Right forelimb (tissue), 1 donor: Measurements from ENCODE around the gene TANGO2.

Source experiments
- DNase-seq: peaks from one replicate; pipeline ENCODE4 v3.0.0-alpha.2; 2018

TANGO2 gene

GRCh38 chr22:20020533-20021195 lies at the start of gene TANGO2:
Gene TANGO2 (plus strand): TSS chr22:20021110. CDS start chr22:20036799, 15,689 bp downstream.
- DNase-seq = peak; percentile 95

- DNase-seq = no peak
Measured at GRCh38 chr22:19971276-19972124, 49.4 kb upstream of the TANGO2 start.

GRCh38 chr22:19972251-19972650 lies 48.7 kb upstream of the TANGO2 start:
- DNase-seq = no peak

DNA sequence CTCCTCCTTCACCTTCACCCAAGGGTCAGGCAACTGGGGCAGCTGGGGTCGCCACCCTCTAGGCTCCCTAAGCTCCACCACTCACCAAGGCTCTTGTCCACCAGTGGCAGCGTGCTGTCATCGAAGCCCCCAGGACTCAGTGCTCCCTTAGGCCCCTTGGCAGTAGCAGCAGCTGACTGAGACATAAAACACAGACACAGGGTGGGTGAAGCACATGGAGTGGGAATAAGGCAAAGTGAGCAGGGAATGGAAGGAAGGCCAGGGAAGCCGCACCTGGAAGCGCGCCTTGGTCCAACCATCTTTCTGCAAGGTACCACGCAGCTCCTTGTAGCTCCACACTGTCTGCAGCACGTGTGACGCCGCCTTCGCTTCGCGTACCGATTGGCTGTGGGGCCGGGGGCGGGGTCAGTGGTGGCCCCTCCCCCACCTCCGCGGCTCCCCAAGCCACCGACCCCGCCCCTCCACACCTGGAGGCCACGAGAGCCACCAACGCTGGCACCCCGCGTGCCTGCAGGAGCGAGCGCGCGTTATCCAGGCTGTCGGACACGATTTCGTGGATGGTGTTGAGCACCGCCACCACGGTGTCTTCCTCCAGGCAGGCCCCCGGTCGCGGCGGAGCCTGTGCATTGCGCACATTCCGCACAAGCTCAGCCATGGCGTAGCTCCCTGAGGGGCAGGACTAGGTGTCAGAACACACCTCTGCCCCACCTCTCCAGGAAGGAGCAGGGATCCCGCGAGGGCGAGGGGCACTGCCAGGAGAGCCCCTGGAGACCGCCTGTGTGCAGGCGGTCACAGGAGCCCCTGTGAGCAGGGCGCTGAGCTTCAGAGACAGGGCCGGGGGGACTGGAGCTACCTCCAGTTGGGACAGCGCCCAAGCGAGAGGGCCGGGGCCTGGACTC lies 48.0 kb upstream of the TANGO2 start:
- no peak for DNase-seq

DNA sequence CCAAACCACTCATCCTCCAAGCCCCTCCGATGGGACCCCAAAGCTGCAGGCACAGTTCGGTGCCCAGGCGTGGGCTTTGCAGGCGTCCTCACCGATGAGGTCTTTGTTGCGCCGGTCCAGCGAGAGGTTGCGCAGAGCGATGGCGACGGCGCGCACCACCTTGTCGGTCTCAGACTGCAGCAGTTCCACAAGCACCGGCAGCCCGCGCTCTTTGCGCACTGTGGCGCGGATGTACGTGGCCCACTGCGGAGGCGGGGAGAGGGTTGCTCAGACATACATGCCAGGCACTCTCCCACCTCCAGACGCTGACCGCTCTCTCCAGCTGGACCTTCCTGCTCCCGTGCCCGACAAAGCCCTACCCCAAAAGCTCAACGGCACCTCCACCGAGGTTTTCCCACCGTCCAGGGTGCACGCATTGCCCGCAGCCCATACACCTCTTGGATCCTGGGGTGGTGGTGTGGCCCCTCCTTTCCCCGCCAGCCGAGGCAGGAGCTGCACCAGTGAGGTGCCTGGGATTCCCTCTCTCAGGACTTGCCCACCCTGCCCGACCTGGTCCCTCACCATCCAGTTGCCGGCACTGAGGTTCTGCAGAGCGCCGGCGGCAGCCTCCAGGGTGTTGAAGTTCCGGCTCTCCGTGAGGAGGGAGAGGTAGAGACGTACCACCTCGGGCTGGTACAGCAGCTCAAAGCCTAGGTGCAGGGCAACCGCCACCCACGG lies 47.2 kb upstream of the TANGO2 start:
- no peak for DNase-seq

DNA sequence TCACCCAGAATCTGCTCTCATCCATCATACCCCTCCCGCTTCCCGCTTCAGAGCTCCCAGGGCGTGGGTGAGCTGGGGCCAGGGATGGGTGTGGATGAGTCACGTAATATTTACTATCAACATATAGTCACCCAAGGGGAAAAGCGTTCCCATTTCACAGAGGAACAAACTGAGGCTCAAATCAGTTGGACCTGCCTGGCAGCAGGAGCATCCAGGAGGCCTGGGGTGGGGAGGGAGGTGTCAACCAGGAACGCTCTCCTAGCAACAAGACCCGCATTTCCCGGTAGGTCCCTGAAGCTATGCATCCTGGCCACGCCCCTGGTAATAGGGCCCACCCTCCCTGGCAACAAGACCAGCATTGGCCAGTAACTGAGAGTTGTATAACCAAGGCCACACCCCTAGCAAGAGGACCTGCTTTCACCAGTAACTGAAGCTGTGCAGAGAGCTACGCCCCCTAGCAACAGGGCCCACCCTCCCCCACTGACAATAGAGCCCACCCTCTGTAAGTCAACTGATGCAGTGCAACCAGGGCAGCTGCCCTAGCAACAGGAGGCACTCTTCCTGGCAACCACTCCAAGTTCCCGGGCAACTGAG lies 46.5 kb upstream of the TANGO2 start:
- DNase-seq = peak; percentile 72

DNA sequence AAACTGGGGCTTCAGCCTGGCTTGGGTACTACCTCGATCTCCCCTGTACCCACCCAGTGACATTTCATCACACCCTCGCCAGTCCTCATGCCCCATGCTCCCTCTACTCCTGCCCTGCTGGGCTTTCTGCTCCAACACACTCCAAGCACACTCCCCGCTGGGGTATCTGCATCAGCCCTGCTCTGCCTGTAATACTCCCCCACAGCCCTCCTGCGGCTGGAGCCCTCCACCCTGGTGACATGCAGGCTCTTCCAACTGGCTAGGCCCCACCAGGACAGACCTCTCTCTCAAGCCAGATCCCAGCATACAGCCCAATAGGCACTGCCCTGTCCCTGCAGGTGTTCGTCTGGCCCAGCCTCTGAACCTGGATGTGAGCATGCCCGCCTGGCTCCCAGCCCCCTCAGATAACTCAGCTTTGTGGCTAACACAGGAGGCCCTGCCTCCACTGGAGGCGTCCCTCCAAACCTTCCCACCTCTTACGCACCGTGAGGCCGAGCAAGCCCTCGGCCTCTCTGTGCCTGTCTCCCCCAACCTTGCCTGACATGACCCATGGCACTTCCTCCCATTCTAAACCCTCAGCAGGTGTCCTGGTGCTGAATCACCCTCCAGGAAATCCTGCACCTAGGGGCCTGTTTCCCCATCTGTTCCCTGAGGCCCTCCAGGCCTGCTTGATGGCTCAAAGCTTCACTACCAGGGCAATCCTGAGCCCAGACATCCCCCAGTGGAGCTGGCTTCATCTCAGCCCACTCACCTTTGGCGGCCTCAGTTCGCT lies 45.8 kb upstream of the TANGO2 start:
- DNase-seq = no peak

GRCh38 chr22:19975707-19976035 lies 45.2 kb upstream of the TANGO2 start:
- no peak for DNase-seq

DNA sequence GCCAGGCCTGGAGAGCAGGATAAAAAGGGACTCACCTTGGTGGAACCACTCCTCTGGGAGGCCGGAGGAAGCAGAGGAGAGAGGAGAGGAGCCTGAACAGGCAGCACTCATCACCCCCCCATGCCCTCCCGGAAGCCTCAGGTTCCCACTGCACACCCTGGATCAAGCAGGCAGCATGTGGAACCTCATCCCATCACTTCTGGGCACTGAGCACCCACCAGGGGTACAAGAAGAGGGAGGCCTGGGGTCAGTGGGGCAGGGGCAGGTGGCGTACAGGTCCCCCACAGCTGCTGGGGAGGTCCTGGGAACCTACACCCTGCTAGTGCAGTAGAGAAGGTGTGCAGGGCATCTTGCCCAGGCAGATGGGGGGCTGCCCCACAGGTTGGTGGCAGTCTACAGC lies 44.2 kb upstream of the TANGO2 start:
- DNase-seq = no peak

DNA sequence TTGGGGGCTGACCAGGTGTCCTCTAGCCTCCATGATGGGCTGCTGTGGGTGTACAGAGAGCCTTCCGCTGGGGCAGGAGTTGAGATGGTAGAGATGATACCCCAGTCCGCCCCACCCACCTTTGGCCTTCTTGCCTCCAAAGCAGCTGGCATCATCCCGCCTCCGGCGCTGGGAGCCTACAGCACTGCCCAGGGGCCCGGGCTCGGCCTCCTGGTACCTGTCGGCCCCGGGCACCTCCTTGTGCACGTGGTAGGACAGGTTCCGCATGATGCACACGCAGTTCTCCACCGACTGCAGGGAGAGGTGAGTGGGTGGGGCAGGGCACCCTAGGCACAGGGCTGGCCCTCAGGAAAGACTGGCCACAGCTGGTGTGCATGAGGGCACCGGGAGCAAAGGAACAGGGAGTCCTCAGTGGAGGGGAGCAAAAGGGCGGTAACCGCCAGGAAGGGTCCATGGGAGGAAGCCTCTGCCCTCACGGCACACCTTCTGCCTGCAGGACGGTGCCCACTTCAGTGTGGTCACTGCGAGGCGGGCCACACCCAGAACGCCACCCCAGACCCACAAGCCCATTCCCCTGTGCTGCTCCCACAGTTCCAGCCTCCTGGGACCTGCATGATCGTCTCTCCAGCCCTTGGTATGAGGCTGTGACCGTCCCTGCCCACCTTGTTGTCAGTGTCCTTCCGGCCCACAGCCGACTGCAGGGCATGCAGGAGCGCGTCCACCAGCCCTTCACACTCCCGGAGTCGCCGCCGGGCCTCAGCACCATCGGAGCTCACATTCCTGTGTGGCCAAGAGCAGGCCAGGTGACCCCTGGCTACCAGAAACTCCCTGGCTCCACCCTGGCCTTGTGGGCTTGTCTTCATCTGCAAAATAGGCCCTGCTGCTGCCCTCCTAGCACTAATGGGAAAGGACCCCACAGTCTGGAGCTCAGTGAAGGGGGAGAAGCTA lies 43.3 kb upstream of the TANGO2 start:
- no peak for DNase-seq

GRCh38 chr22:19978748-19979147 lies 42.2 kb upstream of the TANGO2 start:
- no peak for DNase-seq

DNA sequence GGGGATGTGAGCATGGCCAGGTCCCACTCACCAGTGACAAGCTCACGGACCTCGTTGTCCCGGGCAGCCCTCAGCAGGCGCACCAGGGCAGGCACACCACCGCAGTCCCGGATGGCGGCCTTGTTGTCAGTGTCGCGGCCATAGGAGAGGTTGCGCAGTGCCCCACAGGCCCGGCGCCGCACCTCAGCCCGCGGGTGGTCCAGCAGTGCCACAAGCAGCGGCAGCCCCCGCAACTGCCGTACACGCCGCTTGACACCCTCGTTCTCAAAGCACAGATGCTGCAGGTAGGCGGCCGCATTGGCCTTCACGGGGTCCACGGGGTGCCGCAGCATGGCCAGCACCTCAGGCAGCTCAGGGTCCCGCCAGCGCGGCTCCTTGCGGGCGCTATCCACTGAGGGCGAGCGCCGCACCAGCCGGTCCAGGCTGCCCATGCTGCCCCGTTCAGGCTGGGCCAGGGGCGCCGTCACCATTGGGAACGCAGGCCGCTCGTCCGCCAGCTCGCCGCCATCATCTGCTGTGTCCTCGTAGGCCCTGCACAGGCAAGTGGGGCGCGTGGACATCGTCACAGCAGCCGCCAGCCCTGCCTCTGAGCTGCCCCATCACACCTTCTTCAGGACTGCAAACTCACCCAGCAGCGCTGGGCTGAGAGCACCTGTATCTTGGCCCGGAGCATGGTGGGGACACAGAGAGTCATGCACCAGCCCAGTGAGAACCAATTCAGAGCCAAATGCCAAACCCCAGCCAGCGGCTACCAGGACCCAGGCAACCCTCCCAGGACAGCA lies 41.0 kb upstream of the TANGO2 start:
- DNase-seq = no peak

DNA sequence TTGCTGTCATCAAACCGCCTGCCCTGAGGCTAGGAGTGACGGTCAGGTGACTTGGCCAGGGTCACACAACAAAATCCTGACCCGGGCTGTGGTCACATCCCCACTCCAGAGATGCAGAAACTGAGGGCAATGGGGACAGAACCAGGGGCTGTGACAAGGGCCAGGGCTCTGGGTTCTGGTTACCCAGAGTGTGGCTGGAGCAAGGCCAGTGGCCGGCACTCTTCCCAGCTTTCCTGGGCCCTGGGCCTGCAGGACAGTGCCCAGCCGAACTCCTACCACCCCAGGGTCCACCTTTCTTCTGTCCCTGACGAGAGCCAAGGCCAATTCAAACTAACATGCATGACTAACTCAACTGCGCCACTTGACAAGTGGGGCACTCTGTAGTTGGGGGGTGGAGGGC lies 40.1 kb upstream of the TANGO2 start:
- DNase-seq = no peak

DNA sequence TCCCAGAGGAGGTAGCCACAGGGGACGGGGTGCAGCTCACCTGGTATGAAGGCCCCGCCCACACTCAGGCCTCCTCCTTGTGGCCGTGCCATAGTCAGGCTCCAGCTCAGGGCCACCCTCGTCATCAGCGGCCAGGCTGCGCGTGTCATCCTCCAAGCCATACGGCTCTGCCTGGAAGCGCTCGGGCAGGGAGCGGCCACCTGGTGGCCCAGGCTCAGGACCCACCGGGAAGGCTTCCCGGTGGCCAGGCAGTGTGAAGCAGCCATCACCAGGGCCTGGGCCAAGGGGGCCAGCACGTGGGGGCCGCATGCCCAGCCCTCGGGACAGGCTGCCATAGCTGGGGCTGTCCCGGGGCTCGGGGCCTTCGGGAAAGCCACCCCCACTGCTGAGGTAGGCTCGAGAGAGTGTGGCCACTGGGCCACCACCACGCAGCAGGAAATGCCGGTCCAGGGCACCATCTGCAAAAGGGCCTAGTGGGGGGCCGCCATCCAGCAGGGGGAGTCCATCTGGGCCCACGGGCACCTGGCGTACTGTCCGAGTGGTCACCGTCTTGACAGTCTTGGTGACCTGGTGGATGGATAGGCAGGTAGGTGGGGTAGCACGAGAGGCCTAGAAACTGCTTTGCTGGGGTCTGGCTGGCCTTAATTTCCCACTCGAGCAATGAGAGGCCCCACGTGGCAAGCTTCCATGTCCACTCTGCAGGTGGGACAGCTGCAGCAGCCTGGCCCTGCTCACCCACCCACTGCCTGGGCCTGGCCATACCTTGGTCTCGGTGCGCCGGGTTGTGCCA lies 39.5 kb upstream of the TANGO2 start:
- DNase-seq = no peak

DNA sequence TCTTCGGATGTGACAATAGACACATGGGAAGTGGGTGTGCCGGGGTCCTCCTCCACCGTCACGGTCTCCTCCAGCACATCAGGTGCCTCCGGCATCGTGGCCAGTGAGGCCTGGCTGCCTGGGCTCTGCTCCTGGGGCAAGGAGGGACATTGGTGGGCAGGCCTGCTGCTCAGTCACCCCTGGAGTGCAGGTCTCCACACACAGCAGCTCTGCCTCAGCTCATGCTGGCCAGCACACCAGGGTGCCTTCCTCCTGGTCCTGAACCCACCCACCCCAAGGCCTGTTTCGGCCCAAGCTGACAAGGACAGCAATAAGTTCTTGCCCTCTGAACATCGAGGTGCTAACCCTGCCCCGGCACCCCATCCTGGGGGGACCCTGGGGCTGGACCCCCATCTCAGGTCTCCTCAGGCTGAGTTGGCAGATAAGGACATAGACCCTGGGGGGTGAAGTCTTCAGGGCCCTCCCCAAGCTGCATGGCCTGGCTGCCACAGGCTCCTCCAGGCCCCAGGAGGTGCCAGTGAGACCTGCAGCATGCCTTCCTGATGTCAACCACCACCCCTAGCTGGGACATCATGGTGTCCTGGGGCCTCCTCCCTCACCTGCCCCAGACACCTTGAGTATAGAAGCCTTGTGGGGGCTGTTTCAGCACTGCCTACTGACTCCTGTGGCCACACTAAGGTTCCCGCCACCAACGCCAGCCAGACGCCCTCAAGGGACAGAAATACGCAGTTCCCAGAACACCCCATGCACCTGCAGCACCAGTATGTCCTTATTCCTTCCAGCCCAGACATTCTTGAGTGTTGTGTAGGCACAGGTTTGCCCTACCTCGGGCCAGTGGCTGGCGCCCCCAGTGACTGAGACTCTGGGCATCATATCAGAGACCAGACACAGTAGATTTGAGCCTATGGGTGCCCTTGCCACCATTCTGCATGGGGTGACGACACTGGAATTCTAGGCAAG lies 38.7 kb upstream of the TANGO2 start:
- DNase-seq = no peak

DNA sequence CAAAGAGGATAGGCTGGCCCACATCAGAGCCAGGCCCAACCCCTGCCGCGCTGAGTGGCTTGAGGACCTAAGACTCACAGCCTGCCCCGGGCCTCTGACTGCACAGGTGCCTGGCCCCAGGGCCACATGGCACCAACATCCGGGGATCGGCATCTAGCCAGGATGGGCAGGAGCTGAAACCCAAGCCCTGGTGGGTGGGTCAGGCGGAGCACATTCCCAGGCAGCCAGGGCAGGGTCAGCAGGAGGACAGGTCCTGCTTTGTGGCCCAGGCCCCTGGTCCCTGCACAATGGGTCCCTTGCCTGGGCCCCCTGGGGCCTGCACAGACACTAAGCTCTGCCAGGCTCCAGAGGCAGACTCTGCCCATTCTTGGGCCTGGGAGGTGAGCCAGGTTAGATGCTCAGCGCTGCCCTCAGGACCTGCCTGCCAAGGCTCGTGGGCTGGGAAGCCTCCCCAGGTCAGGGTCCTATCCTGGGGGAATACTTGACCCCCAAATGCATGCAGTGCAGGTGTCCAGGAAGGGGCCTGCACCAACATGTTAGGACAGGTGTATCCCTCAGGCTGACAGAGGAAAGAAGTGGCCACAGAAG lies 37.8 kb upstream of the TANGO2 start:
- no peak for DNase-seq

- no peak for DNase-seq
Measured at GRCh38 chr22:19983741-19984140, 37.2 kb upstream of the TANGO2 start.
